Stomach (tissue), 9 donors: ENCODE data around the gene ZFP14. TPM values are rescaled to one million over a fixed set of nuclear protein-coding genes. Genes with fewer than 3 reads are reported as not detected.

ENCODE experiments used
- DNase-seq, 2 donors: peaks; one replicate each; pipeline versions ENCODE4 v3.0.0 to v3.0.0-alpha.2; 2013 to 2019
- H3K27ac ChIP-seq, 5 donors: fragments of 200-600 bp in 4 of 5; sonication (generic) in 4 of 5; one replicate each; pipeline ENCODE4 v1.5.1; 2013 to 2019; ENCODE audit warnings: mild to moderate bottlenecking in 1 of 5, moderate library complexity in 1 of 5
- H3K27me3 ChIP-seq, 3 donors: fragments of 200-600 bp; sonication (generic); one replicate each; pipeline ENCODE4 v1.5.1; 2017 to 2019; ENCODE audit warnings: mixed run types in 1 of 3
- H3K36me3 ChIP-seq, 4 donors: fragments of 200-600 bp; sonication (generic); 1 replicate in 3 of 4; 2 replicates in 1 of 4; pipeline ENCODE4 v1.5.1; 2016 to 2019
- H3K4me1 ChIP-seq, 4 donors: fragments of 200-600 bp; sonication (generic); one replicate each; pipeline ENCODE4 v1.5.1; 2016 to 2019
- H3K4me3 ChIP-seq, 4 donors: fragments of 200-600 bp; sonication (generic) in 3 of 4; one replicate each; pipeline ENCODE4 v1.5.1; 2016 to 2019; ENCODE audit warnings: mild to moderate bottlenecking in 1 of 4
- H3K9me3 ChIP-seq, 4 donors: fragments of 200-600 bp; sonication (generic); one replicate each; pipeline ENCODE4 v1.5.1; 2016 to 2019
- EP300 ChIP-seq: sonication (generic); formaldehyde crosslinking; IDR thresholded peaks from one replicate; pipeline ENCODE4 v1.6.1; 2017; ENCODE audit warnings: antibody characterized with exemption
- POLR2A ChIP-seq, 4 donors: fragments of 450-650 bp; IDR thresholded peaks; one replicate each; pipeline ENCODE4 v1.6.1; 2016; ENCODE audit warnings: antibody characterized with exemption in 4 of 4, control low read depth in 2 of 4, mild to moderate bottlenecking in 1 of 4, moderate library complexity in 1 of 4
- POLR2AphosphoS5 ChIP-seq, 3 donors: sonication (generic); formaldehyde crosslinking; IDR thresholded peaks; one replicate each; pipeline ENCODE4 v1.6.1; 2016; ENCODE audit warnings: antibody characterized with exemption in 3 of 3
- WGBS, 5 donors: extraction: QIAGEN DNeasy Blood & Tissue Kit in 3 of 5; methylation state at CpG; one replicate each; pipeline versions ENCODE4 v1.1.5 to v1.1.7; 2013 to 2018; 5-methylcytosine and 5-hydroxymethylcytosine counted together
- intact Hi-C: fragments of 100-400 bp; cut with DNase I; formaldehyde crosslinking; loops from one replicate; pipeline ENCODE4 v1.15.1; 2023; ENCODE audit warnings: low total_unique reads
- polyA plus RNA-seq, 3 donors: library from polyadenylated mRNA; stranded (reverse); fragments of 200-250 nt; gene quantifications; one replicate each; pipeline ENCODE4 v1.2.3, GENCODE V29; 2013
- total RNA-seq, 5 donors: library from RNA; depleted of rRNA; stranded (reverse); fragments of >200 nt; gene quantifications; one replicate each; pipeline versions ENCODE4 v1.1.0 to v1.2.3, GENCODE V29; 2014 to 2016
- TF ChIP-seq, protein P1 (sequence below), 7 experiments: fragments of 450-650 bp in 4 of 7; fragments of 200-600 bp in 3 of 7; sonication (generic) in 3 of 7; IDR thresholded peaks; one replicate each; pipeline ENCODE4 v1.5.1; 2016 to 2019; ENCODE audit warnings: antibody characterized with exemption in 7 of 7, control low read depth in 2 of 7, mild to moderate bottlenecking in 1 of 7
- donor health status: healthy with polysubstance abuse.
- donor health status: Bipolar disorder and iron deficiency.
- donor health status: healthy.

The ZFP14 gene
- total and polyA plus RNA-seq, 8 donors: 0.29 to 9.2 (median 2.7) TPM

DNA sequence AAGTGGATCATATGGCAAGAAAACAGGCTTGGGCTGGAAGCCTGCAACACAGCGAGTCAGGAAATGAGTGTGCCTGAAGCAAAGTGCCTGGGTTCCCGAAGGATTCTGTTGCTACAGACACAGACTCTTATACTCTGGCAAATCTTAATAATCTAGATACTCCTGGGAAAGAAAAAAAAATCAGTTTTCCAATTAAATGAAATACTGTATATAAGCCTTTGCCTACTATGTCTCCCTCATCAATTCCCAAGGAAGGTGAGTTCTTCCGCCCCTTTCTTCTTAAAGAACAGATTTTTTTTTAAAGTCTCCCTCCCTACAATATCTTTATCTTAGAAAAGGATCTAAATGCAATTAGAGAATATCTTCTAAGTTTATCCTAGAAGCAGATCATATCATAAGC is 29.1 kb upstream of the ZFP14 start:
- WGBS, 5 donors: 65 to 98% (median 93%) methylated on average over 3 of the region's 3 CpGs
- H3K36me3 ChIP-seq: peaks cover 32 to 90% (median 75%) of the 10 kb centered on the region in 4 donors
- peaks cover 0 to 79% (median 33%) of the 10 kb centered on the region in 4 donors for H3K9me3 ChIP-seq
- no peaks in the 10 kb centered on the region for H3K27me3 ChIP-seq
- no peak overlapping the region for H3K4me3 ChIP-seq
- TF ChIP-seq EP300 (no peak), POLR2AphosphoS5 (IDR thresholded peaks at IDR 0.05) (no peak), POLR2A (IDR thresholded peaks at IDR 0.05) (no peak)
- TF ChIP-seq, protein P1, sequence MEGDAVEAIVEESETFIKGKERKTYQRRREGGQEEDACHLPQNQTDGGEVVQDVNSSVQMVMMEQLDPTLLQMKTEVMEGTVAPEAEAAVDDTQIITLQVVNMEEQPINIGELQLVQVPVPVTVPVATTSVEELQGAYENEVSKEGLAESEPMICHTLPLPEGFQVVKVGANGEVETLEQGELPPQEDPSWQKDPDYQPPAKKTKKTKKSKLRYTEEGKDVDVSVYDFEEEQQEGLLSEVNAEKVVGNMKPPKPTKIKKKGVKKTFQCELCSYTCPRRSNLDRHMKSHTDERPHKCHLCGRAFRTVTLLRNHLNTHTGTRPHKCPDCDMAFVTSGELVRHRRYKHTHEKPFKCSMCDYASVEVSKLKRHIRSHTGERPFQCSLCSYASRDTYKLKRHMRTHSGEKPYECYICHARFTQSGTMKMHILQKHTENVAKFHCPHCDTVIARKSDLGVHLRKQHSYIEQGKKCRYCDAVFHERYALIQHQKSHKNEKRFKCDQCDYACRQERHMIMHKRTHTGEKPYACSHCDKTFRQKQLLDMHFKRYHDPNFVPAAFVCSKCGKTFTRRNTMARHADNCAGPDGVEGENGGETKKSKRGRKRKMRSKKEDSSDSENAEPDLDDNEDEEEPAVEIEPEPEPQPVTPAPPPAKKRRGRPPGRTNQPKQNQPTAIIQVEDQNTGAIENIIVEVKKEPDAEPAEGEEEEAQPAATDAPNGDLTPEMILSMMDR (IDR thresholded peaks at IDR 0.05): no peak
- H3K4me1 ChIP-seq: no peaks in the 10 kb centered on the region
- intact Hi-C loops: no loop called here
- no peak overlapping the region for H3K27ac ChIP-seq
- no peak for DNase-seq

- H3K4me3 ChIP-seq: no peak overlapping the region
- H3K9me3 ChIP-seq: peaks cover 0 to 82% (median 41%) of the 10 kb centered on the region in 4 donors
- DNase-seq: no peak
- H3K27me3 ChIP-seq: no peaks in the 10 kb centered on the region
- no peaks in the 10 kb centered on the region for H3K4me1 ChIP-seq
- no peak overlapping the region for H3K27ac ChIP-seq
- TF ChIP-seq POLR2AphosphoS5 (IDR thresholded peaks at IDR 0.05): no peak
- TF ChIP-seq EP300: no peak
- TF ChIP-seq POLR2A (IDR thresholded peaks at IDR 0.05): no peak
- TF ChIP-seq, protein P1 (IDR thresholded peaks at IDR 0.05): no peak
- 93 to 100% (median 95%) methylated on average over 3 of the region's 3 CpGs for WGBS, 5 donors
- intact Hi-C loops: no loop called here
- H3K36me3 ChIP-seq: peaks cover 33 to 98% (median 97%) of the 10 kb centered on the region in 4 donors
Observed at GRCh38 chr19:36404498-36404897, 25.5 kb upstream of the ZFP14 start.

- DNase-seq: no peak
- H3K36me3 ChIP-seq: peaks cover 26 to 100% (median 93%) of the 10 kb centered on the region in 4 donors
- H3K27ac ChIP-seq: no peak overlapping the region
- TF ChIP-seq POLR2AphosphoS5 (IDR thresholded peaks at IDR 0.05) (no peak), POLR2A (IDR thresholded peaks at IDR 0.05) (no peak), EP300 (no peak)
- TF ChIP-seq, protein P1 (IDR thresholded peaks at IDR 0.05): no peak
- intact Hi-C loops: no loop called here
- no peaks in the 10 kb centered on the region for H3K4me1 ChIP-seq
- H3K4me3 ChIP-seq: no peak overlapping the region
- 89 to 96% (median 93%) methylated on average over 7 of the region's 7 CpGs for WGBS, 5 donors
- peaks cover 7 to 84% (median 50%) of the 10 kb centered on the region in 4 donors for H3K9me3 ChIP-seq
- no peaks in the 10 kb centered on the region for H3K27me3 ChIP-seq
Observed at GRCh38 chr19:36401475-36401874, 22.5 kb upstream of the ZFP14 start.

GRCh38 chr19:36398571-36398970 is 19.6 kb upstream of the ZFP14 start:
- no peak for DNase-seq
- H3K4me3 ChIP-seq: no peak overlapping the region
- WGBS, 5 donors: 85 to 96% (median 90%) methylated on average over 3 of the region's 3 CpGs
- peaks cover 21 to 95% (median 68%) of the 10 kb centered on the region in 4 donors for H3K9me3 ChIP-seq
- TF ChIP-seq EP300 (no peak), POLR2A (IDR thresholded peaks at IDR 0.05) (no peak), POLR2AphosphoS5 (IDR thresholded peaks at IDR 0.05) (no peak)
- TF ChIP-seq, protein P1 (IDR thresholded peaks at IDR 0.05): no peak
- no peak overlapping the region for H3K27ac ChIP-seq
- intact Hi-C loops: no loop called here
- no peaks in the 10 kb centered on the region for H3K4me1 ChIP-seq
- H3K36me3 ChIP-seq: peaks cover 10 to 100% (median 90%) of the 10 kb centered on the region in 4 donors
- H3K27me3 ChIP-seq: no peaks in the 10 kb centered on the region
